HG03442 (cell line): ENCODE measurements around the gene TPM4.

Experiments
- ATAC-seq: cut with Tn5 transposase; IDR thresholded peaks from one replicate; pipeline ENCODE4 v1.9.1; 2021; ENCODE audit warnings: mild to moderate bottlenecking, moderate library complexity; ENCODE audit not compliant: unreplicated experiment

TPM4 gene

DNA sequence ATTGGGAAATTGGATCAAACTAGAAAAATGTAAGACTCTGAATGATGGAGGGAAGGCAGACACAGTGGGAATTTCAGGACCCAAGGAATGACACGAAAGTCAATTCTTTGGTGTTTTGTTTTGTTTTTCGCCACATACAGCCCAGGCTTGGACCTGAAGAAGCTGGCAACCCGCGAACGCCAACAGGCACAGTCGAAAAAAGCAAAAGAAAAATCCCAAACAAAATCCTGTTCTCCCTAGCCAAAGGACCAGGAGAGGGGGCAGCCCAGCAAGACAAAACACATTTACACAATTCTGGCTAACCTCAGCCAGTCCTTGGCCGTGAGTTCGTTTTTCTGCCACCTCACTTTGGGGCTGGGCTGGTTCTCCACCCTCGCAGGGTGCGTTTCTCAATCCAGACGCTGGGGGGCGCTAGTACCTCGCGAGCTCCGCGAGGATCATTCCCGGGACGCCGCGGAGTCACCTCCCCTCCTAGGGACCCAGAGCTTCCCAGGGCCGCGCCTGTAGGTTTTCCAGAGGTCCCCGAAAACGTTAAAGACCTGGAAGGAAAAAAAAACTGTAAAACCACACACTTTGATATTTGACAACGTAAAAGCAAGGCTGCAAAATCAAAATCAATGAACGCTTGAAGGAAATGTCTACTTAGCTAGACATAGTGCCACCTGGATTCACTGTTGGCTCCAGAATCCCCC is 34.9 kb upstream of the TPM4 start:
- ATAC-seq = no peak

- no peak for ATAC-seq
Measured at GRCh38 chr19:16041991-16042386, 34.3 kb upstream of the TPM4 start.

DNA sequence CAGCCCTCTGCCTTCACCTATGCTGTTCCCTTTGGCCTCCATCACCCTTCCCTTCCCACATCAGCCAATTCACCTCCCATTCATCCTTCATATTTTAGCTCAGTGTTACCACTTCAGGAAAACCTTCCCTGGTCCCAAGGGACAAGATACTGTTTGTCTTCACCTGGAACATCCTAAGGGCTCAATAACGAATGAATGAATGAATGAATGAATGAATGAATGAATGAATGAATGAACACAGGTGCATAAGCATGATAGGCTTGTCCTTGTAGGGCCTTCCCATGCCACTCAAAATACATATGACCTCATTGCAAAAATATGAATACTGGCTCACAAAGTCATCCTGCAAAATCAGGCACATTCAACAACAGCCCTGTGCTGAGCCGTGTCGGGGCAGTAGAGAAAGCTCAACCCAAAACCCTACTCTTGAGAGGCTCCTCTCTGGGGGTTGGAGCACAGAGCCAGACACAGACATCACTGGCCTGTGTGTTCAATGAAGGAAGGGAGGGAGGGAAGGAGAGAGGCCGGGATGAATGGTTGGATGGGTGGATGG is 33.7 kb upstream of the TPM4 start:
- no peak for ATAC-seq

GRCh38 chr19:16043156-16043757 is 33.0 kb upstream of the TPM4 start:
- ATAC-seq = no peak

- ATAC-seq = no peak
Measured at GRCh38 chr19:16044746-16045145, 31.5 kb upstream of the TPM4 start.

GRCh38 chr19:16045171-16045570 is 31.1 kb upstream of the TPM4 start:
- no peak for ATAC-seq

DNA sequence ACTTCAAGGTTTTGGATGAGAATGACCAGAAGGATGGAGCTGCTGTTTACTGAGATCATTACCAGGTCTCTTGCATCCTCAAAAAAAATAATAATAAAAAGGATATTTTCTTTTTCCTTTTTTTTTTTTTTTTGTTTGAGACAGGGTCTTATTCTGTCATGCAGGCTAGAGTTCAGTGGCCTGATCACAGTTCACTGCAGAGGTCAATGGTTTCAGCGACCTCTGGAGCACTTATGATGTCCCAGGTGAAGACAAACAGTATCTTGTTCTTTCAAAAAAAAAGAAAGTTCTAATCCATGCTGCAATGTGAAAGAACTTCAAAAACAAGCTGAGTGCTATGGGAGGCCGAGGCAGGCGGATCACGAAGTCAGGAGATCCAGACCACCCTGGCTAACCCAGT is 30.4 kb upstream of the TPM4 start:
- ATAC-seq = no peak

DNA sequence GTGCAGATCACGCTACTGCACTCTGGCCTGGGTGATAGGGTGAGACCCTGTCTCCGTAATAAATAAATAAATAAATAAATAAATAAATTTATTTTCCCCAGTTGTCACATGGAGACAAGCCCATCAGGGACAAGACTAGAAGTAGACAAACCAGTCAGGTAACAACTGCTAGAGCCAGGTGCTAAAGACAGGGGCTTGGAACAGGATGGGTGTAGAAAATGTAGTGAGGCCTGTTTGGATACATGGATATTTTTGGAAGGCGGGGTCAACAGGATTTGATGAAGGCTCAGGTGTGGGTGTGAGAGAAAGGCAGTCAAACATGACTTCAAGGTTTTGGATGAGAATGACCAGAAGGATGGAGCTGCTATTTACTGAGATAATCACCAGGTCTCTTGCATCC is 27.7 kb upstream of the TPM4 start:
- ATAC-seq = no peak

DNA sequence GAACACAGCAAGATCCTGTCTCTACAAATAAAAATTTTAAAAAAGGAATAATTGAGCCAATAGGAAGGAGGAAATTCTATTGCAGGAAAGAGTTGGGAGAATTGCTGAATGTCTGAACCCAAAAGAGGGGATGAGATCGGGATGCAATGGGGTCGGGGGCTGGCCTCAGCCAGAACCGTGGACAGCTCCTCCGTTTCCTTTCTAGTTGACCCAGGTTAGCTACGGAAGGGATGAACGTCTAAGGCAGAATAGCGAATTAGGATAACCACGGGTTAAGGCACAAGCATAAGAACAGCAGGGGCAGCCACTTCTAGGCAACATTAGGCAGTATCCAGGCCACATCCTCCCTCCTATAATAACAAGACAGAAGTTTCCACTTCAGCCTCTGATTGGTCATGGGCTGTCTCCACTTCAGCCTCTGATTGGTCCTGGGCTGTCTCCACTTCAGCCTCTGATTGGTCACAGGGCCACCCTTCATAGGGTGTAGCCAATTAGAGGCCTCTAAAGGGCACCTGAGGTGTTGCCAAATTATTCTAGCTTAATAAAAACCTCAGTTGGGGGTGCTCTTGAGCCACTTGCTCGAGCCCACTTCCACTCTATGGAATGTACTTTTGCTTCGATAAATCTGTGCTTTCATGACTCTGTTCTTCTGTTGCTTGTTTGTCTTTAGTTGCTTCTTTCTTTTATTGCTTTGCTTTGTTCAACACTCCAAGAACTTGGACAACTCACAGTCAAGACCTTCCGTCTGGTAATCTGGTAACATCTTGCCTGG is 24.9 kb upstream of the TPM4 start:
- ATAC-seq = no peak

- no peak for ATAC-seq
Measured at GRCh38 chr19:16052353-16052752, 23.9 kb upstream of the TPM4 start.

- no peak for ATAC-seq
Measured at GRCh38 chr19:16057062-16057461, 19.2 kb upstream of the TPM4 start.

GRCh38 chr19:16060294-16060693 is 16.0 kb upstream of the TPM4 start:
- no peak for ATAC-seq

GRCh38 chr19:16061943-16062342 is 14.4 kb upstream of the TPM4 start:
- no peak for ATAC-seq

GRCh38 chr19:16062789-16063188 is 13.5 kb upstream of the TPM4 start:
- ATAC-seq = no peak

DNA sequence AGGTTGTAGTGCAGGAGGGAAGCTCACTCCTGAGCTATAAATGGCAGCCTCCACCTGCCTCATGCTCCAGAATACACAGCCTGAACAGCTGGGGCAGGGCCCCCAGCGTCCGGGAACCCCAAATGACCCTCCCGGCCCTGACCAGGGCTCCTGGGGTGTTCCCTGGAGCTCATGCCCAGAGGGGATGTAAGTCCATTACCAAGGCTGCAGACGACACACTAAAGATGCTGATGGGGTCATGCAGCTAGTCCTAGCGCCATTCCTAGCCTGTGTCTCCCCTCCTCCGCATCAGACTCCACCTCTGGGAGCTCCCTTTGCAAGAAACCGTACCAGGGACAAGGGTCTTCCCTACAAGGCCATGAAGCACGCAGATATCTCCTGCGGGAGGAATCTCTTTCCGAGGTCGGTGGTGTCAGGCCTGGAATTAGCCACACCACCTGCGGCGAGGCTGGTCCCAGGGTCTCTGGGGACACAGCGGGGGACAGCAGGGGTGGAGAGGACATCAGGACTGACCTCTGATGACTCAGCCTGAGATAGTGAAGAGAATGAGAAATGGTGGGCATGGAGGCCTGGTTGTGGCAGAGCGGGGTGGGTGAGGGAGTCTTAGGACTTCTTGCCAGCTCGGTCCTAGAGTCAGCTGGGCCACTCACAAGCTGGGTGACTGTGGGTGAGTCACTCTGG is 11.9 kb upstream of the TPM4 start:
- ATAC-seq = no peak

DNA sequence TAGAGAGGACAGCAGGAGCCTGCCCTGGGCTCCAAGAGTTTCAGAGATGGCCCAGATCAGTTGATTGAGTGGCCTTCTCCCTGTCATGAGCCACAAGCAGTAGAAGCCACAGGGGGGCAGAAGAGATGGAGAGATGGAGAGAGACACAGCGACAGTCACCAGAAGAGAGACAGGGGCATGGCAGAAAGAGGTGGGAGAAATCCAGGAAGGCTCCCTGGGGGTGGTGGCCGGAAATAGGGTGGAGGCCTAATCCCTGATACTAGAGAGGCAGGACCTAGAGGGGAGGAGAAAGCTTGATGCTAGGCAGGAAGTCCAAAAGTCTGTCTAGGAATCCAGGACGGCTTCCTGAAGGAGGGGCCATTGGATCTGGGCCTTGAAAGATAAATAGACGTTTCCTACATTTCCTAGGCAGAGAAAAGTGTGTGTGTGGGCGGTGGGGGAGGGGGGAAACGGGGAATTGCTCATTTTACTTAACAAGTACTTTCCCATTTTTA is 9.6 kb upstream of the TPM4 start:
- ATAC-seq = no peak

GRCh38 chr19:16067205-16067938 is 8.9 kb upstream of the TPM4 start:
- no peak for ATAC-seq

- no peak for ATAC-seq
Measured at GRCh38 chr19:16068696-16069259, 7.5 kb upstream of the TPM4 start.

DNA sequence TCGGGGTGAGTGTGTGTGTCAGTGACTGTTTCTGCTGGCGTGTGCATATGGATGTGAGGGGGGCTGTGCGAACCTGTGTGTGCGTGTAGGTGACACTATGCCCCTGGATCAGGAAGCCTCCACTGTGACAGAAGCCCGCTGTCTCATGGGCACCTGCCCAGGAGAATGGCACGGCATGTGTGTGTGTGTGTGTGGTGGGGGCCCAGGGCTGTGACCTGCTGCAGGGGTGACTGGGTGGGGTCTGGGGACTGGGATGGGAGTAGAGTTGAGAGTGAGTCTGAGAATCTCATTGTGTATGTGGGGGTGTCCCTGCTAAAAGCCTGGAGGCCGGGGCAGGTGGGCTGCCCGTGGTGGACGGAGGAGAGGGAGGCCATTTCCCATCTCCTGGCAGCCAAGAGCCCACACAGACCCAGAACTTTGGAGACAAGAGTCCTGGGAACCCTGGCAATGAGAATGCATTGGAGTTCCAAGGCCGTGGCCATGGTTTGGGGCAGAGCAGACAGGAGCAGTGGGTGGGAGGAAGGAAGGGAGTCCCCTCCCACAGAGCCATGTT is 6.4 kb upstream of the TPM4 start:
- no peak for ATAC-seq
